ENCODE results near the gene PLCB1. TPM values are rescaled to one million over a fixed set of nuclear protein-coding genes. Genes with fewer than 3 reads are reported as not detected.

PLCB1 gene
- total and polyA plus RNA-seq, 2 of the 4 experiments (the other 2 are of a cell fraction): 5.6 to 16.1 TPM

DNA sequence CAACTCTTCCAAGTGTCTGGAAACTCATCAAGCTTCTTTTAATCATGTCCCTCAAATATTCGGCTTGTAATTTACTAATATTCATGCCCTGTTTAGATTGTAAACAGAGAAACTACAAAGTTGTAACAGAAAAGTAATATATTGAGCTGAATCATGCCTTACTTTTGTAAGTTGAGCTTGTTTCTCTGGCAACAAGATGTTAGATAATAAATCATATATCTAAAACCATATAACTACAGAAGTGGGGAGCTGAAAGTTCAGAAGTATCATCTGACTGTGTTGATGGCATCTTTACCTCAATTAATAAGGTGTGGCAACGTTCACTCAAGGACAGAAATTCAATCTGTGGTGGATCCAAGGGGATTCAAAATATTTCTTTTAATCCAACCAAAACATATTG is 263.9 kb downstream of the PLCB1 start:
- no CpG with 5 or more reads among the region's 2 CpGs for WGBS, 2 experiments (ENCODE audit: extremely low coverage in 2 of 2, insufficient read length in 1 of 2)
- Histone ChIP-seq H4K8ac (ENCODE audit: low read depth in 2 of 2, low read length in 2 of 2) (no peak overlapping the region), H2BK5ac (ENCODE audit: low read depth, low read length, poor library complexity, severe bottlenecking) (no peak overlapping the region), H4K20me1 (ENCODE audit: insufficient read depth, low read length) (no peaks in the 10 kb centered on the region), H2BK15ac (ENCODE audit: low read depth, low read length) (no peak overlapping the region), H4K91ac (ENCODE audit: insufficient read depth, low read depth, low read length) (no peak overlapping the region), H3K27me3 (ENCODE audit: control insufficient read depth, insufficient read depth, low read length) (no peaks in the 10 kb centered on the region), H3K79me1 (ENCODE audit: low read depth in 1 of 2, low read length in 2 of 2) (peaks cover 0 to 3% of the 10 kb centered on the region in 2 experiments; a peak in 2 of 4 replicates), H3K9ac (ENCODE audit: low read depth, low read length) (no peak overlapping the region), H2AFZ (replicated peaks; ENCODE audit: low read length, poor library complexity) (no peak overlapping the region), H3K18ac (ENCODE audit: low read depth, low read length) (no peak overlapping the region), H3K14ac (replicated peaks; ENCODE audit: low read depth, low read length) (no peak overlapping the region), H2AK9ac (replicated peaks; ENCODE audit: low read depth, low read length, poor library complexity) (no peak overlapping the region), H3K4me1 (ENCODE audit: control insufficient read depth, insufficient read depth, low read length) (no peaks in the 10 kb centered on the region), H3K4me3 (ENCODE audit: insufficient read depth, low read depth, low read length) (no peak overlapping the region), H3K4me2 (ENCODE audit: low read depth, low read length) (no peak overlapping the region), H2AK5ac (ENCODE audit: low read depth, low read length) (no peak overlapping the region), H3K27ac (ENCODE audit: insufficient read depth, low read length) (no peak overlapping the region), H3K56ac (ENCODE audit: extremely low read depth, insufficient read depth, low read length) (no peak overlapping the region), H3K9me1 (ENCODE audit: insufficient read depth, low read length) (no peaks in the 10 kb centered on the region; the same call in 1 of the 2 replicates), H2BK20ac (ENCODE audit: low read depth, low read length) (no peak overlapping the region), H3K36me3 (ENCODE audit: control insufficient read depth, insufficient read depth, low read length) (no peaks in the 10 kb centered on the region), H3K4ac (ENCODE audit: low read depth, low read length) (no peak overlapping the region), H3K23ac (ENCODE audit: low read depth, low read length) (no peak overlapping the region), H3K9me3 (ENCODE audit: control insufficient read depth, insufficient read depth, low read length) (no peaks in the 10 kb centered on the region), H4K5ac (ENCODE audit: low read depth, low read length) (no peak overlapping the region), H2BK120ac (ENCODE audit: low read depth, low read length) (no peak overlapping the region)
- ATAC-seq (ENCODE audit: low read depth) (no peak), DNase-seq (no peak)
- CTCF ChIA-PET: interaction anchor here (0.7 to 1.0 kb wide), 2 partner anchors 264 to 341 kb away, joined by 3 to 4 read pairs; no protein-coding TSS in a partner anchor
- POLR2A ChIA-PET (ENCODE audit: unreplicated experiment): no interaction called here
- in situ Hi-C loops (cut with MboI; ENCODE audit: low sequenced_read_pairs): no loop called here
- BruUV-seq (replicated peaks): no TSS peak
- intact Hi-C loops (cut with micrococcal nuclease): loop anchor here (10.0 kb wide), 1 partner anchor 461 kb away; no protein-coding TSS in a partner anchor
- TF ChIP-seq, protein P1, sequence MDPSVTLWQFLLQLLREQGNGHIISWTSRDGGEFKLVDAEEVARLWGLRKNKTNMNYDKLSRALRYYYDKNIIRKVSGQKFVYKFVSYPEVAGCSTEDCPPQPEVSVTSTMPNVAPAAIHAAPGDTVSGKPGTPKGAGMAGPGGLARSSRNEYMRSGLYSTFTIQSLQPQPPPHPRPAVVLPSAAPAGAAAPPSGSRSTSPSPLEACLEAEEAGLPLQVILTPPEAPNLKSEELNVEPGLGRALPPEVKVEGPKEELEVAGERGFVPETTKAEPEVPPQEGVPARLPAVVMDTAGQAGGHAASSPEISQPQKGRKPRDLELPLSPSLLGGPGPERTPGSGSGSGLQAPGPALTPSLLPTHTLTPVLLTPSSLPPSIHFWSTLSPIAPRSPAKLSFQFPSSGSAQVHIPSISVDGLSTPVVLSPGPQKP (IDR thresholded peaks at IDR 0.05; ENCODE audit: borderline replicate concordance, low read depth, low read length): no peak
- TF ChIP-seq SMC3 (IDR thresholded peaks at IDR 0.05; ENCODE audit: low read depth, low read length): no peak
- TF ChIP-seq POLR2A (IDR thresholded peaks at IDR 0.05; ENCODE audit: low read depth, low read length): no peak
- no peak for TF ChIP-seq NFE2L2 (IDR thresholded peaks at IDR 0.05; ENCODE audit: low read depth, low read length)
- TF ChIP-seq CEBPB (IDR thresholded peaks at IDR 0.05; ENCODE audit: low read depth, low read length): no peak
- dilution Hi-C loops (cut with HindIII; ENCODE audit: low sequenced_read_pairs, unreplicated experiment): no loop called here
